LNCAP (cell line): Measurements from ENCODE around the gene DUSP16.

Experiments used
- CTCF ChIP-seq: fragments of 450-650 bp; IDR thresholded peaks from 2 replicates; pipeline ENCODE4 v1.5.1; 2017; ENCODE audit warnings: mild to moderate bottlenecking

DUSP16 gene

DNA sequence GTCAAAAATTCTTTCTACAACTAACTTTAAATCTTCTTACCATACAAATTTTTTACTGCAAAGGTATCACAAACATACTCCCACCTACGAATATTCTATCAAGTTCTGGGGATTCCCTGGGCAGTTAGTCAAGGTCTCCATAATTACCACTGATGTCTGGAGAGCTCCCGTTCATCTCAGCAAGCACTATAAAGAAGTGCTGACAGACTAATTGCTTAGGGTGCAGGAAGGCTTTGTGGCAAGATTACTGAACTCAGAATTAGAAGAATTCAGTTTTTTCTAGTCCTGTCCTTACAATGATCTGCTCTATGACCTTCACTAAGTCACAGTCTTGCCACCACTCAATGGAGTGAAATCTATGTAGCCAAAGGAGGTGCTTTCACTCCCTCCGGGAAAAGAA lies 61.5 kb downstream of the DUSP16 start:
- no peak for TF ChIP-seq CTCF

- no peak for TF ChIP-seq CTCF
Observed at GRCh38 chr12:12499909-12500604, 62.6 kb downstream of the DUSP16 start.

DNA sequence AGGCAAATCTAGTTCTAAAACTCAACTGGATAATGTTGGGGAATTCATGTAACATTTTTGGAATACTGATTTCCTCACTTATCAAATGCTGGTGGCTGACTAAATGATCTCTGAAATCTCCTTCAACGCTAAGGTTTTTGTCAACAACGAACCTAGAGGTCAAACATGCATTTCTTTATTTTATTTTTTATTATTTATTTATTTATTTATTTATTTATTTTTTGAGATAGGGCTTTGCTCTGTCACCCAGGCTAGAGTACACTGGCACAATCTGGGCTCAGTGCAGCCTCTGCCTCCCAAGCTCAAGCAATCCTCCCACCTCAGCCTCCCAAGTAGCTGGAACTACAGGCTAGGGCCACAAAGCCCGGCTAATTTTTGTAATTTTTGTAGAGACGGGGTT lies 64.5 kb downstream of the DUSP16 start:
- TF ChIP-seq CTCF, result no peak

GRCh38 chr12:12495536-12495935 lies 67.1 kb downstream of the DUSP16 start:
- TF ChIP-seq CTCF, result no peak

GRCh38 chr12:12492547-12492946 lies 70.1 kb downstream of the DUSP16 start:
- no peak for TF ChIP-seq CTCF

GRCh38 chr12:12491606-12492005 lies 71.1 kb downstream of the DUSP16 start:
- no peak for TF ChIP-seq CTCF

DNA sequence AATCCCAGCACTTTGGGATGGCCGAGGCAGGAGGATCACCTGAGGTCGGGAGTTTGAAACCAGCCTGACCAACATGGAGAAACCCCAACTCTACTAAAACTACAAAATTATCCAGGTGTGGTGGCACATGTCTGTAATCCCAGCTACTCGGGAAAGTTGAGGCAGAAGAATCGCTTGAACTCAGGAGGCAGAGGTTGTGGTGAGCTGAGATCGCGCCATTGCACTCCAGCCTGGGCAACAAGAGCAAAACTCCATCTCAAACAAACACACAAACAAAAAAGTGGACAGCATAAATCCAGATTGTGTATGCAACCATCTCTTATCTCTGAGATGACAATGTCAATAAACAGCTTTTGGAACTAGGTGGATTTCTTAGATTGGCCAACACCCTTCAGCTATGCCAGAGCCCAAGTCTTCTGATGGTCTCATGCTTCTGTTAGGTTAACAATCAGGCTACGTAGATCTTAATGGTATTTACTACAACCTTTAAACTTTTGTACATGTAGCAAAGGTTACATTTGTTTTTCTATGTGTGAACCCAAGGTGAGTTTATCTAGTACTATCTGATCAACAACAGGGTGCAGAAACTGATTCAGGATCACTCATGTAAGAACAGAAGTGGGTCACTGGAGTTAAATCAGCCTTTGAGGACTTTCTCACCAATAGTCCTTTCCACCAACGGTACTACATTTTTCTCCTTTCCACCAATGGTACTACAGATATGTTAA lies 73.7 kb downstream of the DUSP16 start:
- TF ChIP-seq CTCF, result no peak
